CD4-positive, alpha-beta T cell treated with Interleukin-17A for 1 hour (primary cell): ENCODE results near the gene KRT12.
"Not testable (repeated sequence)": the region's sequence is repeated elsewhere in the genome, so short reads cannot be mapped to it uniquely, and the experiment has no call there.

Experiments used
- DNase-seq: peaks from one replicate; pipeline ENCODE4 v3.0.0-alpha.2; 2020

Gene KRT12

GRCh38 chr17:40883626-40884334 is 16.8 kb upstream of the KRT12 start:
- DNase-seq, result no peak

GRCh38 chr17:40883031-40883430 is 16.0 kb upstream of the KRT12 start:
- no peak for DNase-seq

- no peak for DNase-seq
Measured at GRCh38 chr17:40879026-40879425, 12.0 kb upstream of the KRT12 start.

- DNase-seq, result no peak
Measured at GRCh38 chr17:40878044-40878443, 11.0 kb upstream of the KRT12 start.

- DNase-seq, result no peak
Measured at GRCh38 chr17:40873801-40874200, 6.8 kb upstream of the KRT12 start.

GRCh38 chr17:40873255-40873654 is 6.2 kb upstream of the KRT12 start:
- no peak for DNase-seq

GRCh38 chr17:40872416-40872815 is 5.4 kb upstream of the KRT12 start:
- DNase-seq, result no peak

- no peak for DNase-seq
Measured at GRCh38 chr17:40871316-40871715, 4.3 kb upstream of the KRT12 start.

- DNase-seq, result no peak
Measured at GRCh38 chr17:40870136-40870535, 3.1 kb upstream of the KRT12 start.

GRCh38 chr17:40864661-40865390 is 2.2 kb downstream of the KRT12 start:
- no peak for DNase-seq

GRCh38 chr17:40862985-40863733 is 3.9 kb downstream of the KRT12 start:
- DNase-seq, result no peak

GRCh38 chr17:40859536-40859935 is 7.5 kb downstream of the KRT12 start:
- no peak for DNase-seq

GRCh38 chr17:40858667-40859066 is 8.4 kb downstream of the KRT12 start:
- not testable (repeated sequence) for DNase-seq

GRCh38 chr17:40857535-40857934 is 9.5 kb downstream of the KRT12 start:
- no peak for DNase-seq

- DNase-seq, result no peak
Measured at GRCh38 chr17:40854175-40854814, 12.7 kb downstream of the KRT12 start.

GRCh38 chr17:40852364-40852763 is 14.7 kb downstream of the KRT12 start:
- no peak for DNase-seq

- DNase-seq, result no peak
Measured at GRCh38 chr17:40850293-40850972, 16.6 kb downstream of the KRT12 start.

GRCh38 chr17:40849723-40850122 is 17.3 kb downstream of the KRT12 start:
- DNase-seq, result no peak

- DNase-seq, result no peak
Measured at GRCh38 chr17:40848583-40849235, 18.3 kb downstream of the KRT12 start.

- no peak for DNase-seq
Measured at GRCh38 chr17:40846515-40847144, 20.4 kb downstream of the KRT12 start.

- no peak for DNase-seq
Measured at GRCh38 chr17:40844671-40845107, 22.3 kb downstream of the KRT12 start.

GRCh38 chr17:40843242-40843641 is 23.8 kb downstream of the KRT12 start:
- DNase-seq, result no peak
